GM10266 (cell line): ENCODE measurements around the gene MYO16.

Experiments used
- DNase-seq: peaks from one replicate; pipeline ENCODE4 v3.0.0; 2012; ENCODE audit errors: extremely low spot score
- TF ChIP-seq, protein P1 (sequence below): IDR thresholded peaks from 2 replicates; pipeline ENCODE4 v1.5.1; 2012; ENCODE audit warnings: mild to moderate bottlenecking, low read depth; ENCODE audit not compliant: control insufficient read depth, insufficient read depth; ENCODE audit errors: missing control alignments

MYO16 gene

DNA sequence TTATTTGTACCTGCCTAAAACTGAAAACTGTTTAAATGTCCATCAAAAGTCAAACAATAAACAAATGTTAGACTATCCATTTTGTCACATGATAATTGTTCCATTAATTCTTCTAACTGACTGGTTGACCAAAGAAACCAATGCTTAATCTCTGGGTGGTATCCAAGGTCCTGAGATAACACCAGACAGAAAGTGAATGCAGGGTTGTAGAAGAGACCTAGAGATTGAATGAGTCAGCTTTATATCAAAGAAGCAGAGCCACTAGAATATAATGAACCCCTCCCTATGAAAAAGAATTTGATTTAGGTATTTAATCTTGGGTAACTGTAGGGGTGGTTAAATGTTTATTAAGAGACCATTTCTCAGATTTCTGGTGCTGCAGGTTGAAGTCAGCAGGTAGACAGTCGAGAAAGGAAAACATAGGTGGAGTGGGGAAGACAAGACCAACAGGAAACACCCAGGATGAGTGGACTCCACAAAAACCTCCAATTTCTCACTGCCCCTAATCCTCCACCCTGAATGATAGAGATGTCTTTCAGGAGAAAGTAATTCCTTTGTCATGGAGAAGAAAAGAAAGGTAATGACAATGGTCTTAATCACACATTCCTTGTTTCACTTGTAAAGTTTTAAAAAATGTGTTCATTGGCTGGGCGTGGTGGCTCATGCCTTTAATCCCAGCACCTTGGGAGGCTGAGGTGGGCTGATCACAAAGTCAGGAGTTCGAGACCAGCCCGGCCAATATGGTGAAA is 620.5 kb downstream of the MYO16 start:
- TF ChIP-seq, protein P1, sequence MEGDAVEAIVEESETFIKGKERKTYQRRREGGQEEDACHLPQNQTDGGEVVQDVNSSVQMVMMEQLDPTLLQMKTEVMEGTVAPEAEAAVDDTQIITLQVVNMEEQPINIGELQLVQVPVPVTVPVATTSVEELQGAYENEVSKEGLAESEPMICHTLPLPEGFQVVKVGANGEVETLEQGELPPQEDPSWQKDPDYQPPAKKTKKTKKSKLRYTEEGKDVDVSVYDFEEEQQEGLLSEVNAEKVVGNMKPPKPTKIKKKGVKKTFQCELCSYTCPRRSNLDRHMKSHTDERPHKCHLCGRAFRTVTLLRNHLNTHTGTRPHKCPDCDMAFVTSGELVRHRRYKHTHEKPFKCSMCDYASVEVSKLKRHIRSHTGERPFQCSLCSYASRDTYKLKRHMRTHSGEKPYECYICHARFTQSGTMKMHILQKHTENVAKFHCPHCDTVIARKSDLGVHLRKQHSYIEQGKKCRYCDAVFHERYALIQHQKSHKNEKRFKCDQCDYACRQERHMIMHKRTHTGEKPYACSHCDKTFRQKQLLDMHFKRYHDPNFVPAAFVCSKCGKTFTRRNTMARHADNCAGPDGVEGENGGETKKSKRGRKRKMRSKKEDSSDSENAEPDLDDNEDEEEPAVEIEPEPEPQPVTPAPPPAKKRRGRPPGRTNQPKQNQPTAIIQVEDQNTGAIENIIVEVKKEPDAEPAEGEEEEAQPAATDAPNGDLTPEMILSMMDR, result no peak

DNA sequence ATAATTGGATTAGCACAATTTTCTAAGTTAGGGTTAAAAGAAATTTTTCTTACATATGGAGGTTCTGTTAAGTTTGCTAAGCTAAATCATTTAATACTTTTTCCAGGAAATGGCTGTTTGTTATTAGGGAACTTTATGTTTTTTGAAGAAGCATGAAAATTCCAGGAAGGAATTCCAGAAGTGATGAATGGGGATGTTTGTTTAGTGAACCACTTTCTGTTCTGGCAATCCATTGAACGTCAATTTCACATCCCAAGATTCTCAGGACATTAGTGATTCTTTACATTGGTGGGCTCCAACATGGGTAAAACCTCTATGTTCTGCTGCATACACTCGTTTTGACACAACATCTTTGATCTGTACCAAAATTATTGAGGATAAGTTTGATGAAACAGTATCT is 622.5 kb downstream of the MYO16 start:
- DNase-seq, result no peak
- TF ChIP-seq, protein P1, result no peak

More for the DNA sequence above, 620.5 kb downstream of the MYO16 start:
- no peak for DNase-seq

DNA sequence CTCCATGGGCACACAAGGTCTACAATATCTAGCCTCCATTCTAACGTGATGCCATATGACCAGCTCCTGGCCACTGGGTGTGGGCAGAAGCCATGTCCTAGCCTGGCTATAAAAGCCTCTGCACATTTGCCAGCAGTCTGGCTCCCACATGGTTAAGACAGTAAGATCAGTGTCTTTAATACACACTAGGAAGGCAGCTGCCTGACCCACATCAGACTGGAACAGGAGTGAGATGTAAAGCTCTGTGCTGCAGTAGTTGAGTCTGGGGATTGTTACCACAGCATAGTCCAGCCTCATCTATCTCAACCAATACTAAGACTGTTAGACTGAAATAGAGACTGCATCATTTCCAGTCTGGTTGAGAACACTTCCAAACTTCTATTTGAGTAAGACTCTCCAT is 623.9 kb downstream of the MYO16 start:
- no peak for DNase-seq
- TF ChIP-seq, protein P1, result no peak

DNA sequence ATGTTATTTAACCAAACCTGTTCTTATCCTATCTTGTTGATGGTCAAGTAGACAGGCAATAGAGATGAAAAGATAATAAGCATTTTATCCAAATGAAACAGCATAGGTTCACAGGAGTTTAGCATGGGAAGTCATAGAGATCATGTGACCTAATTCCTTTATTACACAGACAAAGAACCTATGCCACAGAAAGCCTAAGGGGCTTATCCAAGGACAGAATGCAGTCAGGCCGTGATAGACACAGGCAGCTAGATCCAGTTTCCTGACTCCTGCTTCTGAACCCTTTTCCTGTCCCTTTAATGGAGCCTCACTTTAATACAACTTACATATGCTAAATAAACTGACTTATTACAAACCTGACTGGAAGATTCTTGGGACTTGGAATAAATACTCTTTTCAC is 624.9 kb downstream of the MYO16 start:
- TF ChIP-seq, protein P1, result no peak
- DNase-seq, result no peak

DNA sequence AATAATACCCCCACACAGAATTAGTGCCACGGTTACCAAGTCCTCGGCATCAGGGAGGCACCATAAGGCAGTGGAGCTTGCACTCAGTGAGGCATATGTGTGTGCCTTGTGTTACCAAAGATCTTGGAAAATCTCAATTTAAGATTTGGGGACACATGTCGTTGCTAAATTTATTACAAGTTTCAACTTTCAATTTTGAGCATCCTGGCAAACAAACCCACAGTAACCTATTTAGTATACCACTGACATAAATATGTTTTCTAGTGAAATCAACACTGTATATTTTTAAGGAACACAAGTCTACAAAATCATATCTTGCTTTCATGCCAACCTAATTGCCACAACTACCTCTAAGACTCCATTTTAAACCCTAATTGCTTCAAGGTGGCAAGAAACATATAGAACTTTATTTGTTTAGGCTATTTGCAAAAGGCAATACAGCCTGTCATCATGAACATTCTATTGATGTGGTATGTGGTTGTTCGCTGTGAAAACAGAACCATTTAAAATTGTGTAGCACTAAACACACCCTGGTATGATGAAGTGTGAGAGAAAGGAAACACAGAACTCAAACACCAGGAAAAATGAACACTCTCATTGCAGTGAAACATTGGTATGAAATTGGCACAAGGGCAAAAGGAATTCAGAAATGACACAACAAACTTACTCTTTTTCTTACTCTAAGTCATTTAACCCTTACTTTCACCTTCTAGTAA is 625.9 kb downstream of the MYO16 start:
- TF ChIP-seq, protein P1, result no peak
- DNase-seq, result no peak

DNA sequence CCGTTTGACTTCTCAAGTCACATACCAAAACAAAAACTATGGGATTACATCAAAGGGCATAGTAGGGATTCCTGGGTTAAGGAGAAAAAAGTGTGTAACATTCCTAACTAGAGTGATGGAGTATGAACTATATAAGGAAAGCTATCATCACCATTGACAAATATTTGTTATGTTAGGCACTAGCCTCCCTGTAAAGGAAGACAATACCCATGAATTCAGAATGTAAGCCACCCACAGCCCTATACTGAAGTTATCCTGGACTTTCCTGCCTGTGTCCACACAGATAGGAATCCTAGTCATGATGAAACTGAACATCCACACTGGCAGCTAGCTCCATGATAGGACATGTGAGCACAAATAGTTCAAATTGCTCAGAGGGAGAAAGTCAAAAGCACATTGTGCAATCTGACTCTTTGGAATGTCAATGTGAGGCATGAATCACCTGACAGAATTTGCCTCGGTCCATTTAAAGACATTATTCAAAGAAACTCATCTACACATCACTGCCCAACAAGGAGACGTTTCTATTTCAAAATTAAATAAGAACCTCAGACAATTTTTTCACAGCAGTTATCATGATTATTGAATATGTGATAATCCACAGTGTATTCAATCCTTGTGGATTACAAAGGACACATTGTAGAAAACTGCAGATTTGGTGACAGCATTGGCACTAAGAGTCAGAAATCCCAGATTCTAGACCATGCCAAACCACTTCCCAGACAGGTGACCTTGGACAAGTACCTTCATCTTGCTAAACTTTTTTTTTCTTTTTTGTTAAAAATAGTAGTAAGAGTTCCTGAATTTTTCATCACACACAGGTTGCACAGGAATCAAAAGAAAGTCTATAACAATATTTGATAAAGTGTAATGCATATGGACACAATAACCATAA is 627.7 kb downstream of the MYO16 start:
- TF ChIP-seq, protein P1, result no peak
- no peak for DNase-seq
